Omental fat pad (tissue), 4 donors: ENCODE results near the gene PGF. TPM values are rescaled to one million over a fixed set of nuclear protein-coding genes. Genes with fewer than 3 reads are reported as not detected.
A peak's percentile ranks its signal among the peaks of the same experiment; 100 is the strongest.

Source experiments
- ATAC-seq: fragments of 150-250 bp; one replicate; pipeline ENCODE4 v1.9.1; 2016; ENCODE audit warnings: mild to moderate bottlenecking, moderate library complexity; ENCODE audit not compliant: low FRiP score
- DNase-seq: peaks from one replicate; pipeline ENCODE4 v3.0.0-alpha.2; 2019; ENCODE audit warnings: low spot score
- total RNA-seq, 4 donors: library from RNA; depleted of rRNA; stranded (reverse); fragments of >200 nt; gene quantifications; one replicate each; pipeline ENCODE4 v1.1.0, GENCODE V29; 2016
- TF ChIP-seq, protein P1 (sequence below), 3 donors: fragments of 450-650 bp; IDR thresholded peaks; one replicate each; pipeline ENCODE4 v1.5.1; 2016 to 2017; ENCODE audit warnings: antibody characterized with exemption in 3 of 3, mild to moderate bottlenecking in 3 of 3, moderate library complexity in 2 of 3

PGF gene
- total RNA-seq, 4 donors from 2014 or later, result 3.2 to 28.4 (median 7.1) TPM

DNA sequence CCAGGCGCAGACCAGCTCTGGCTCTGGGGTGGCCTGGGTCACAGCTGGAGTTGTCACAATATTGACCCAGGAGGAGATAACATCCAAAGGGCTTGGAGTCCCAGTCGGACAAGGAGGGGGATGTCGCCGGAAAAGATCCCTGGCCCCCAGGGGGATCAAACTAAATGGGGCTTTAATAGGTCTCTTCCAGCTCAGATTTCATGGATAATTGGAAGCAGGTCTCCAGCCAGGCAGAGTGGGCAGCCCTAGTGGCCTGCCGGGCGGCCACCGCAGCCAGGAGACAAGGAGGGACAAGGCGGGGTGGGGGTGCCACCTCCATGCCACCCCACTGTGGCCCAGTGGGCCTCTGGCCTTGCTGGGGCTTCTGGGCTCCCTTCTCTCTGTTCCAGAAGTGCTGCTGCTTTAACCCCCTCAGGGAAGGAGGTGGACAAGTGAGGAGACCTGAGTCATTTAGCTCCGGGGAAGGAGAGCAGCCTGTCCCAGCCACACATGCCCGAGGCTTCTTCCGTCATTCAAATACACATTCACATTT, 23.1 kb upstream of the PGF start:
- no peak for ATAC-seq
- DNase-seq, result no peak
- TF ChIP-seq, protein P1, sequence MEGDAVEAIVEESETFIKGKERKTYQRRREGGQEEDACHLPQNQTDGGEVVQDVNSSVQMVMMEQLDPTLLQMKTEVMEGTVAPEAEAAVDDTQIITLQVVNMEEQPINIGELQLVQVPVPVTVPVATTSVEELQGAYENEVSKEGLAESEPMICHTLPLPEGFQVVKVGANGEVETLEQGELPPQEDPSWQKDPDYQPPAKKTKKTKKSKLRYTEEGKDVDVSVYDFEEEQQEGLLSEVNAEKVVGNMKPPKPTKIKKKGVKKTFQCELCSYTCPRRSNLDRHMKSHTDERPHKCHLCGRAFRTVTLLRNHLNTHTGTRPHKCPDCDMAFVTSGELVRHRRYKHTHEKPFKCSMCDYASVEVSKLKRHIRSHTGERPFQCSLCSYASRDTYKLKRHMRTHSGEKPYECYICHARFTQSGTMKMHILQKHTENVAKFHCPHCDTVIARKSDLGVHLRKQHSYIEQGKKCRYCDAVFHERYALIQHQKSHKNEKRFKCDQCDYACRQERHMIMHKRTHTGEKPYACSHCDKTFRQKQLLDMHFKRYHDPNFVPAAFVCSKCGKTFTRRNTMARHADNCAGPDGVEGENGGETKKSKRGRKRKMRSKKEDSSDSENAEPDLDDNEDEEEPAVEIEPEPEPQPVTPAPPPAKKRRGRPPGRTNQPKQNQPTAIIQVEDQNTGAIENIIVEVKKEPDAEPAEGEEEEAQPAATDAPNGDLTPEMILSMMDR (IDR thresholded peaks at IDR 0.05), result no peak

DNA sequence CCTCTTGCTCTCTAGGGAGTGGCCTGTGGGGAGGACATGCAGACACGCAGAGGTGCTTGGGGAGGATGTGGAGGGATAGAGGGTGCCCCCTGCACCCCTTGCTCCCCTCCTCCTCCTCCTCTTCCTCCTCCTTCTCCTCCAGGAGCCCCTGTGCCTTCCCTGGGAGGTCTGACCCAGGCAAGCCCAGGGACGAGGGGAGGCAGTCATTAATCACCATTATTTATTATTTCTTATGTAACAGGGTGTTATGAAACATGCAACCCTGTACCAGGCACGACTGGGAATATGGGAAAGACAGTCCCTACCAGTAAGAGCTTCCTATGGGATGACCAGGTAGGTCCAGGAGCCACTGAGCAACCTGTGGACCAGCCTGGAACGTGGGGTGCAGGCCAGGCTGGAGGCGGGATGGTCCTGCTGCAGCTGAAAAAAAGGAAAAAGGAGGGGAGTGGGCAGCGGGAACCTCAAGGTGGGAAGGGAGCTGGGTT, 22.5 kb upstream of the PGF start:
- DNase-seq (no peak), ATAC-seq (peak; percentile 54)

DNA sequence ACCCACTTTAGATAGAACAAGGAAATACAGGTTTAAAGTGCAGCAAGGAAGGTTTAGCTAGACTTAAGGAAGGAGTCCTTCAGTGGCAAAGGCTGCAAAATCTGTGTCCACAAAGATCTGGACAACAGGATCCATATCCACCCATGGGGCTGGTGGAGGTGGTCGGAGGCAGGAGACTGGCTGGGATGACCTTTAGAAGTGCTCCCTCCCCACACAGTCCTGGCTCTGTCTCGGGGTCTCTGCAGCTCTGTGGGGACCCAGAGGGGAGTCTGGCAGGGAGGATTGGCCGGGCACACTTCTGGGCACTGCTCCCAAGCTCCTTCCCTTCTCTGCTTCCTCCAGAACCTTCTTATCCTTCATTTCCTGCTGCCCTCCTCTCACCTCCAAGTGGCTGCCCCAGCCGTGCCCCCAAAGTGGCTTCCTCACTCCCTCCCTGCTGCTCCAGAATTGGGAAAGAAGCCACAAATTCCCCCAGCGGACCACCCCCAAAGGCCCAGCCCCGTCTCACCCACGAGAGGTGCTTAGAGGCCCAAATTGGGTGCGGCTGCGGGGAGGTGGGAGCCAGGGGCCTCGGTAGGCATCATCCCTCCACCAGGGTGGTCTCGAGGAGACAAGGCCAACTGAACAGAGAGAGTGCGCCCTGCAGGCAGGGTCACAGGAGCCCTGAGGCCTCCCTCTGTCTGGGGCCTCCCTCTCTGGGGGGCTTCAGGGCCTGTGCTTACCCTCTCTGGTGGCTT, 21.9 kb upstream of the PGF start:
- no peak for ATAC-seq
- TF ChIP-seq, protein P1 (IDR thresholded peaks at IDR 0.05), result no peak
- DNase-seq, result no peak

More for the DNA sequence above, 22.5 kb upstream of the PGF start:
- TF ChIP-seq, protein P1 (IDR thresholded peaks at IDR 0.05), result no peak

GRCh38 chr14:74976264-74977113, 21.1 kb upstream of the PGF start:
- TF ChIP-seq, protein P1 (IDR thresholded peaks at IDR 0.05), result no peak
- no peak for ATAC-seq
- no peak for DNase-seq

DNA sequence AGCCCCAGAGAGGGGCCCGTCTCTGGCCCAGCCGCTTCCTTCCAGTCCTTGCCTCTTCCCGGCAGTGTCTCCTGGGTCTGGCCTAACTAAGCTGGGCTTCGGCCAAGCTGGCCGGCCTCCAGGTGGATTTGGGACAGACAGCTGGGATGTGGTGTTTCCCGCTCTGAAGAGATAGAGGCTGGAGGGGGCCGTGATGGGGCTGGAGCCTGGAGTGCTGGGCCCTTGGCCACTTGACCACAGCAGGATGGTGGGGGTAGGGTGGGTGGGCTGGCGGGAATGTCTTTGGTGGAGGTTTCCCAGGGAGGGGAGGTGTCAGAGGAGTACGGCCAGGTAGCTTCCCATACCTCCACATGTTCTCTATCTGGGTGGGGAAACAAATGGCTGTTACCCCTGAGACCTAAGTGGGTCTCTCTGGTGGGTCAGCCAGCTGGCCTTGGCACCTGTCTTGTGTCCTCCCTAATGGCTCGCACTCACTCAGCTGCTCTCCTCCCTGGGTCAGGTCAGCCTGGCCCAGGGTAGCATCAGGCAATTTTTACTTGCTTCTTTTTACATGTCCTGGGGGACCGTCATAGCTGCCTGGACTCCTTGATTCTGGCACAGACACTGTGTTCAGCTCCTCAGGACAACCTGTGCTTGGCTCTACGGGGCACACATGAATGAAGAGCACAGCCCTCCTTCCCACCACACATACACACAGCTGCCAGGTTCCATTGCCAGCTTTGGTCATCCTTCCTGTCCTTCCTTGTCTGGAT, 19.8 kb upstream of the PGF start:
- peak; percentile 67 for DNase-seq
- TF ChIP-seq, protein P1 (IDR thresholded peaks at IDR 0.05), result no peak
- ATAC-seq, result peak; percentile 41

- DNase-seq (no peak), ATAC-seq (no peak)
- TF ChIP-seq, protein P1 (IDR thresholded peaks at IDR 0.05), result no peak
Observed at GRCh38 chr14:74974364-74975058, 19.1 kb upstream of the PGF start.
